GM21529 (cell line): ENCODE measurements around the gene OR3A3.

Experiments used
- ATAC-seq: cut with Tn5 transposase; IDR thresholded peaks from one replicate; pipeline ENCODE4 v1.9.1; 2021; ENCODE audit not compliant: unreplicated experiment

Gene OR3A3

DNA sequence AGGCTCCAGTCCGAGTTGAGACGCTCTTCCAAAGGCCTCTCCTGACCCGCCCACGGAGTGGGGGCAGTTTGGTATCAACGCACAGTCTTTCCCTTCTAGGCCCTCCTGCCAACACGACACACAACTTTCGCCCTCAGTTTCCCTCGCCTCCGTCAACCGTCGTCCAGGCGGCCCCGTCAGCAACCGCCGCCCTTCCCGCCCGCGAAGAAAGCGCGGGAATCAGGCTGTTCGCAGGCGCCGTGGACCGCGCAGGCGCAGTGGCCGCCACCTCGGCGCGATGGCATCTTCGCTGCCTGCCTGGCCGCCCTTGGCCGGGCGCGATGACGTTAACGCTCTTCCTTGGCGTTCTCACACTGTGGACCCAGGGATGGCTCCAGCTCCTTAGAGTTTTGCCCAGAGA is 60.4 kb downstream of the OR3A3 start, which contains the start of gene SPATA22:
Gene SPATA22, minus strand, starts transcription at position 221 of the 400 bp plus-strand sequence. CDS start 2,494 bp downstream, outside the sequence.
- ATAC-seq = no peak

DNA sequence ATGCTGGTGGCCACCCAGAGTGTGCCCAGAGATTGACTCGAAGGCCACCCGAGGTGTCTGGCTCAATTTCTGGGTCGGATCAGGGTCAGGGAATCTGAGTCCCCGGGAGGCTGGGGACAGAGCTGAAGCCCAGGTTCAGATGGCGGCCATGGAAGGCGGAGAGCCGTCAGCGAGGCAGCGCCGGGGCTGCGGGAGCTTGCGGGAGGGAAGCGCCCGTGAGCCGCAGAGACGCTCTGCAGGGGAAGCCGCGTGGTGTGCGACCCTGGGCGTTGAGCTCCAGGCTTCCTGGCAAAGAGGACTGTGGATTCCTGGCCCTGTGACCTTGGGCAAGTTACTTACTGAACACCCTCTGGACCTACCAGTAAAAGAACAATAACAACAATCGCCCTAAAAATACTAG is 61.0 kb downstream of the OR3A3 start:
- no peak for ATAC-seq
